ENCODE measurements around the gene TEN1.

The TEN1 gene

GRCh38 chr17:76022973-76023899 lies 44.2 kb downstream of the TEN1 start:
- H3K36me3 ChIP-seq (ENCODE audit: control insufficient read depth in 2 of 2, insufficient read depth in 1 of 2, low read length in 2 of 2): no peaks in the 10 kb centered on the region
- no peaks in the 10 kb centered on the region for H3K9me3 ChIP-seq (ENCODE audit: control insufficient read depth, insufficient read depth, low read depth, low read length)
- H3K27ac ChIP-seq (ENCODE audit: extremely low read depth, low read depth, low read length): no peak overlapping the region
- H3K4me1 ChIP-seq (ENCODE audit: control insufficient read depth, insufficient read depth, low read length): 0 out of 2 replicates have a peak, but pooled peaks cover 2% of the 10 kb centered on the region
- no peak for TF ChIP-seq HIC1 (tag by site-specific recombination; IDR thresholded peaks at IDR 0.05)
- peak; percentile 55; the same call in 1 of the 2 replicates for TF ChIP-seq ZNF600 (tag by site-specific recombination; IDR thresholded peaks at IDR 0.05)
- H3K4me3 ChIP-seq (ENCODE audit: low read depth, low read length): no peak overlapping the region
- POLR2A ChIA-PET: interaction anchor here (2.3 kb wide), 1 partner anchor 18 kb away, joined by 5 read pairs; no protein-coding TSS in a partner anchor
- CTCF ChIA-PET: interaction anchor here (0.9 to 1.4 kb wide), 3 partner anchors 9 to 23 kb away, joined by 3 to 4 read pairs (median 3); no protein-coding TSS in a partner anchor

DNA sequence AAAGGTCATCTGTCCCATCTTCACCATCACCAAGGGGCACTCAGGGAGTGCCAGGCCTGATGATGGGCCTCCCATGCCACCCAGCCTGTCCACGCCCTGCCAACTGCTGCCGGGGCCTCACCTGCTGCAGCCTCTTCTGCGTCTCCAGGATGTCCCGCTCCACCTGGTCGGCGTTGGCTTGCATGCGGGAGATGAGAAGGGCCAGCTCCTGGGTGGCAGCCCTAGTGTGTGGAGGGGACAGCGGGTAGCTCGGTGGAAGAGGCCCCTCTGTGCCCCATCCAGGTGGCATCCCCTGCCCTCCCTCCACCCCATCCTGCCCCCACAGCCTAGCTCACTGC lies 44.8 kb downstream of the TEN1 start:
- H3K9me3 ChIP-seq (ENCODE audit: control insufficient read depth, insufficient read depth, low read depth, low read length): no peaks in the 10 kb centered on the region
- TF ChIP-seq ZSCAN30 (tag by site-specific recombination; IDR thresholded peaks at IDR 0.05) (no peak), MYNN (tag by site-specific recombination; IDR thresholded peaks at IDR 0.05; ENCODE audit: borderline replicate concordance) (no peak), GLIS2 (tag by site-specific recombination; IDR thresholded peaks at IDR 0.05) (no peak), HIC1 (tag by site-specific recombination; IDR thresholded peaks at IDR 0.05) (no peak), ZNF580 (tag by site-specific recombination; IDR thresholded peaks at IDR 0.05) (no peak), ZFP41 (tag by site-specific recombination; IDR thresholded peaks at IDR 0.05; ENCODE audit: borderline replicate concordance) (no peak), ZNF114 (tag by site-specific recombination; IDR thresholded peaks at IDR 0.05) (no peak), BCL11A (tag by site-specific recombination; IDR thresholded peaks at IDR 0.05; ENCODE audit: low read depth) (no peak), ZNF121 (tag by site-specific recombination; IDR thresholded peaks at IDR 0.05) (no peak), ZNF670 (tag by site-specific recombination; IDR thresholded peaks at IDR 0.05; ENCODE audit: low read depth) (no peak), TSHZ1 (tag by site-specific recombination; IDR thresholded peaks at IDR 0.05; ENCODE audit: borderline replicate concordance) (no peak), ZFP69B (tag by site-specific recombination; IDR thresholded peaks at IDR 0.05) (no peak)
- ChIA-PET CTCF (interaction anchor here (0.9 kb wide), 1 partner anchor 10 kb away, joined by 4 read pairs; no protein-coding TSS in a partner anchor), POLR2A (interaction anchor here (0.6 kb wide), 2 partner anchors 8 to 833 kb away, joined by 3 to 5 read pairs; no protein-coding TSS in a partner anchor)
- peaks cover 8% of the 10 kb centered on the region; the same call in 1 of the 2 replicates for H3K4me1 ChIP-seq (ENCODE audit: control insufficient read depth, insufficient read depth, low read length)
- no peak overlapping the region for H3K27ac ChIP-seq (ENCODE audit: extremely low read depth, low read depth, low read length)
- no peaks in the 10 kb centered on the region for H3K36me3 ChIP-seq (ENCODE audit: control insufficient read depth in 2 of 2, insufficient read depth in 1 of 2, low read length in 2 of 2)
- H3K4me3 ChIP-seq (ENCODE audit: low read depth, low read length): no peak overlapping the region
